Activated CD8-positive, alpha-beta memory T cell treated with anti-CD3 and anti-CD28 coated beads for 4 hours (primary cell): ENCODE results near the gene FGF2.
"Not testable (repeated sequence)": the region's sequence is repeated elsewhere in the genome, so short reads cannot be mapped to it uniquely, and the experiment has no call there.

Source experiments
- DNase-seq, 2 donors: peaks; one replicate each; pipeline ENCODE4 v3.0.0-alpha.2; 2020; ENCODE audit warnings: low read depth in 2 of 2

FGF2 gene

DNA sequence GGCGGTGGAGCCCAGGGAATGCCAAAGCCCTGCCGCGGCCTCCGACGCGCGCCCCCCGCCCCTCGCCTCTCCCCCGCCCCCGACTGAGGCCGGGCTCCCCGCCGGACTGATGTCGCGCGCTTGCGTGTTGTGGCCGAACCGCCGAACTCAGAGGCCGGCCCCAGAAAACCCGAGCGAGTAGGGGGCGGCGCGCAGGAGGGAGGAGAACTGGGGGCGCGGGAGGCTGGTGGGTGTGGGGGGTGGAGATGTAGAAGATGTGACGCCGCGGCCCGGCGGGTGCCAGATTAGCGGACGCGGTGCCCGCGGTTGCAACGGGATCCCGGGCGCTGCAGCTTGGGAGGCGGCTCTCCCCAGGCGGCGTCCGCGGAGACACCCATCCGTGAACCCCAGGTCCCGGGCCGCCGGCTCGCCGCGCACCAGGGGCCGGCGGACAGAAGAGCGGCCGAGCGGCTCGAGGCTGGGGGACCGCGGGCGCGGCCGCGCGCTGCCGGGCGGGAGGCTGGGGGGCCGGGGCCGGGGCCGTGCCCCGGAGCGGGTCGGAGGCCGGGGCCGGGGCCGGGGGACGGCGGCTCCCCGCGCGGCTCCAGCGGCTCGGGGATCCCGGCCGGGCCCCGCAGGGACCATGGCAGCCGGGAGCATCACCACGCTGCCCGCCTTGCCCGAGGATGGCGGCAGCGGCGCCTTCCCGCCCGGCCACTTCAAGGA is at the start of gene FGF2:
TSS of gene FGF2 (plus strand) at position 279 of the 705 bp plus-strand sequence. CDS start at position 623, 344 bp downstream.
- no peak for DNase-seq

DNA sequence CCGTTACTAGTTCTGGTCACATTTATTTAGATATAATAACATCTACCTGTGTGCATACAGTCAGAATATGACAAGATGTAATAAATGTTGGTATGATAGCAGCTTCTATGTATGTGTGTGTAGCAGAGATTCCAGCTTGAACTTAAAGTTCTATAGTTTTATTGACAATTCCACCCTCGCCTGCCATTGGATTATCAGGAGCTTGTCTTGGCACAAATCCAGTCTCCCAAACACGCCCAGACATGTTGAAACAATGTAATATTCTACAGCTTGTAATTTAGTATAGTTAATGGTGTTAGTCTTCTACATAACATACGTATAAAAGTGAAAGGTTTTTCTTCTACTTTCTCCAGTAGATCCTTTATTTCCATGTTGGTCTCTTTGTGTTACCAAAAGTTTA is 49.7 kb upstream of the FGF2 start:
- DNase-seq = no peak

DNA sequence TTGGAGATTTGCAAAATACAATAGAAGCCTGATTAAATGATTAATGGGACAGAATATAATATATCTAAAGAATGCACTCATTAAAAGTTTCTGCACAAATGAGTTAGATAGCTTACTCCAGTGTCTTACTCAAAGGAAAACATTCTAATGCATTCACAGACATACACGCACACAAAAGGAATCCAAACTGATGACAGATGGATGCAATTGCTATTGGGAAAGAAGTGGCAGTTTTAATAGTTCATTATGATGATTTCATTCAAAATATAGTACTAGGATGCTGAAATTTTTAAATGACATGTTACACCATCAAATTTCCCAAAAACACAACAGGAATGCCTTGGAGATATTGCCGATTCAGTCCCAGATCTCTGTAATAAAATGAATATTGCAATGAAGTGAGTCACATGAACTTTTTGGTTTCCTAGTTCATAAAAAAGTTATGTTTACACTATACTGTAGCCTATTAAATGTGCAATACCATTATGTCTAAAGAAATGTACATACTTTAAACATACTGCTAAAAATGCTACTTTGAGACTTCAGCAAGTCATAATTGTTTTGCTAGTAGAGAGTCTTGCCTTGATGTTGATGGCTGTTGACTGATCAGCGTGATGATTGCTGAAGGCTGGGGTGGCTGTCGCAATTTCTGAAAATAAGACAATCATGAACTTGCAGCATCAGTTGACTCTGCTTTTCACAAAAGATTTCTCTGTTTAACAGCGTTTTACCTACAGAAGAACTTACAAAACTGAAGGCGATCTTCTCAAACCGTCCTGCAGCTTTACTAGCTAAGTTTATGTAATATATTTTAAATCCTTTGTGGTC is 48.6 kb upstream of the FGF2 start:
- DNase-seq = no peak

DNA sequence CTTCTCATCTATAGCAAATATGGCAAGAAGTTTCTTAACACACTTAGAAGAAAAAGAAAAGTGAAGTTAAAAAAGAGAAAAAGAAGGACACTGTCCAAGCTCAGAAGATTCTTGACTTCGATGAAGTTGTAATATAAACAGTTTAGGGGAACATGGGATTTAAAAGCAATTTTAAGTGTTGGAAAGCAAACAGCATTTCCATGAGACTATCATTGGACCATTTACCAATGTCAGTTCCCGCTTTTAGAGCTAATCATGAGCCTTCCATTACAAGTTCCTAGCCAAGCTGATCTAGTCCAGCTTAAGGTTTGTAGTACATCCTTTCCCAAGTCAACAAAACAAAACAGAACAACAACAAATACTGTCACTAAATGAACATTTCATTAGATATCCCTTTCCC is 45.1 kb upstream of the FGF2 start:
- no peak for DNase-seq

DNA sequence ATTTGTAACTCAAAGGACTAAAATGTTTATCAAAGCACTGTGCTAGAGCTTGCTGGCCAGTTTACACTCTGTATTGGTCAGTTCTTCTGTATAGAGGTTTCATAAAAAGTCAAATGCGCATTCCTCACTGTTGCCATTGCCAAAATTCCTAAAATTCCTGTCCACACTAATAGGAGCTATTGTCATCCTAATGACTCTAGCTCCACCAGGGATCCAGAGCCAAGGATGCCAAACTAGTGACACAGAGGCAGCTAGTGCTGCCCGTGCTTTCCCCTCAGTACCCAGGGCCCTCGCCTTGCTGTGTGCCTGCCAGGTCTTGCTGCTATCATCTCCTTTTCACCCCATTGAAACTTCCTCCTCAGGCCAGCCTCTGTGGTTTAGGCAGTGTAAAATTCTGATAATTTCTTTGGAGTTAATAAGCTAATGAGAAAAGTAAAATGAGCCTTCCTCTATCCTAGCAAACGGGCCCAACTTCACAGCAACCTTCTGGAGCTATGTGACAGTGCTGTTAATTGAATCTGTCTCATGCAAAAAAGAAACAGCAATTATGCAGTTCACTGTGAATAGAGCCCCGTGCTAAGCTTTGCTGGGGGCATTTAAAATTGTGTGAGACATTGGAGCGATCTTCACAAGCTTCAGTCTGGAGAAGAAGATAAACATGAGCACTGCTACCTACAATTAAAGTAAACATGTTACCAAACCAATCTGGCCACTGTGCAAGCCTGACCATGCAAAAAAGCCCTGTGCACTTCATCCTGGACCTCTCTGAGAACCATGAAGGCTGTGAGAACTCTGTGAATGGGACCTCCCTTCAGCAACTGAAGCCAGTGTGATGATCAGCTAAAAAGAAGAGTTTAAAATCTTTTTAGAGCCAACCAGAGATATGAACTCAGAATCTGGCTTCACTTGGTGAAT is 43.1 kb upstream of the FGF2 start:
- DNase-seq = no peak

DNA sequence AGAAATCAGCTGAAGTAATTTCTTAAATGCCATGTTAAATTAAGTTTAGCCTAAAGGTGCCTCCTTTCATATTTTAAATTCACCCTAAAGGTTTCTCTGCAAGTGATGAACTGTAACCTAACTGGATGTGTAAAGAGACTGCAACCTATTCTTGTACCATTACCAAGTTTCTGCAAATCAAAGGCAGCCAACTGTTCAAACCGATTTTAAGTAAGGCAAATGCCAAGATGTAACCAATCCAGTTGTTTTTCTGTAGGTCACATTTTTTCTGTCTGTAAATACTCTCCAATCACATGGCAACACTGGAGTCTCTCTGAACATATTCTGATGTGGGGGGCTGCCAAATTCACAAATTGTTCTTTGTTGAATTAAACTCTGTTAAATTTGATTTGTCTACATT is 42.4 kb upstream of the FGF2 start:
- no peak for DNase-seq

DNA sequence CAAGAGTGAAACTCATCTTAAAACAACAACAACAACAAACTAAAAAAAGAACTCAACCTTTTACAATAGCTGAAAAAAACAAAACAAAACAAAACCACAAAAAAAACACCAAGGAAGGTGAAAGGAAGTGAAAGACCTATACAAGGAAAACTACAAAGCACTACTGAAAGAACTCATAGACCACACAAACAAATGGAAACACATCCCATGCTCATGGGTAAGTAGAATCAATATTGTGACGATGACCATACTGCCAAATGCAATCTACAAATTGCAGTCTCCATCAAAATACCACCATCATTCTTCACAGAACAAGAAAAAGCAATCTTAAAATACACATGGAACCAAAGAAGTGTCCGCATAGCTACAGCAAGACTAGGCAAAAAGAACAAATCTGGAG is 41.5 kb upstream of the FGF2 start:
- DNase-seq = no peak

DNA sequence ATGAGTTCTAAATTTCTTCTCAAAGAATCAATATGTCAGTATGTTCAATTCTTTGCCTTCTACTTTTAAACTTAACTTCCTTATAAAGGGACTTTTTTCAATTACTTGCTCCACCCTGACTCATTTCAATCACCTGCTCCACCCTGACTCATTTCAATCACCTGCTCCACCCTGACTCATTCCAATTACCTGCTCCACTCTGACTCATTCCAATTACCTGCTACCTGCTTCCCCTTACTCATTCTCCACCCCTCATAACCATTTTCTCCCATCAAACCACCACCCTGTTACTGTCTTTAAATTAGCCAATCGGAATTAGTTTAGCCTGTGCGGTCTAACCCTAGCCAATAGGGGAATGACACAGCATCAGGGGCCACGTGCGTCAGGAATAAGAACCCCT is 40.3 kb upstream of the FGF2 start:
- not testable (repeated sequence) for DNase-seq

DNA sequence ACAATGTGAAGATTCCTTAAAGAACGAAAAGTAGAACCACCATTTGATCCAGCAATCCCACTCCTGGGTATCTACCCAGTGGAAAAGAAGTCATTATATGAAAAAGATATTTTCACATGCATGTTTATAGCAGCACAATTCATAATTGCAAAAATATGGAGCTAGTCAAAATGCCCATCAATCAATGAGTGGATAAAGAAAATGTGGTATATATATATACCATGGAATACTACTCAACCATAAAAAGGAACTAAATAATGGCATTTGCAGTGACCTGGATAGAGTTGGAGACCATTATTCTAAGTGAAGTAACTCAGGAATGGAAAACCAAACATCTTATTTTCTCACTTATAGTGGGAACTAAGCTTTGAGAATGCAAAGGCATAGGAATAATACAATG is 39.7 kb upstream of the FGF2 start:
- not testable (repeated sequence) for DNase-seq

DNA sequence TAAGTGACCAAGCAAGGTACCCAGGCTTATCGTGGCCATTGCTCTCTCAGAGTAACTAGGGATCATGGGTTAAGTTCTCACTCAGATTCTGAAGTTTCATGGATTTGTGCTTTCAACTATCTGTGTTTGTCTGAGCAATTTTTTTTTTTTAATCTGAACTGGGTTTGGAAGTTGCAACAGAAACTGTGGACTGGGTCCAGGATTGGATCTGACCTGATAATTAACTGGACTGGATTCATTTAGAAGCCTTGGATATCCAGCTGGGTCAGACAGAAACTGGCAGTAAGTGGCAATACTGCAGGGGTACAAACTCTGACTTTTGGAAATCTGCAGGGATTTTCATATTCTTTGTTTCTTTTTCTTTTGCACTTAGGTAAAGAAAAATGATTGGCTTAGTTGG is 38.7 kb upstream of the FGF2 start:
- no peak for DNase-seq

DNA sequence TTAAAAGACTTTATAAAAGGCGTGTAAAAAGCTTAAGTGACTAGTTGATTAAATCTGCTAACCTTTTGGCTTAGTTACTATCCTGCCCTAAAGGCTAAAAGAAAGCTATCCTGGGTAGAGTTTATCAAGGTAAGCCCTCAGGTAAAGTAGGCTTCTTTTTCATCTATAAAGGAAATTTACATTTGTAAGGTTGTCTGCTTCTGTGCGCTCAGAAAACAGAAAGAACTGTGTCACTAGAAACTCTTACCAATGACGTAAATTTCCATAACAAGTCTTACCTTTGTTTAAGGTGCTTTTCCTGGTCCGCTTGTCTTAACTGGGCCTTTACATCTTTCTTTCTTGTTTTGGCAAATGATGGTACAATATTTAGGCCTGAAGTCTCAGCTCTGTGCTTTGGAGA is 37.7 kb upstream of the FGF2 start:
- DNase-seq = no peak

DNA sequence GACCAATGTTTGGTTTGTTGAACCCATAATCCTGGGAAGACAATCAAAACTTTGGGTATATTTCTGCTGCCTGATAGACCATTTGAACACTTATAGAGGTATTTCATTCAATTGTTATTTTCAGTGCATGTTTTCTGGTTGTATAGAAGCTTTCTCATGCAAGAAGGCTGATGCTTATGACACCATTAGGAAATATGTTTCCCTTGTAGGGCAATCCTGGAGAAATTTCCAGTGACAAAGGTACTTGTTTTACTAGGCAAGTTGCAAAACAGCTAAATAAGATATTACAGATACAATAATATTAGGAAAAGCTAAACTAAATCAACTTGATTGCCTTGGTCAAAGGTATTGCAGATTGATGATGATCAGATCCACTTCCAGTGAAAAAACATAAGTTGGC is 32.8 kb upstream of the FGF2 start:
- no peak for DNase-seq

DNA sequence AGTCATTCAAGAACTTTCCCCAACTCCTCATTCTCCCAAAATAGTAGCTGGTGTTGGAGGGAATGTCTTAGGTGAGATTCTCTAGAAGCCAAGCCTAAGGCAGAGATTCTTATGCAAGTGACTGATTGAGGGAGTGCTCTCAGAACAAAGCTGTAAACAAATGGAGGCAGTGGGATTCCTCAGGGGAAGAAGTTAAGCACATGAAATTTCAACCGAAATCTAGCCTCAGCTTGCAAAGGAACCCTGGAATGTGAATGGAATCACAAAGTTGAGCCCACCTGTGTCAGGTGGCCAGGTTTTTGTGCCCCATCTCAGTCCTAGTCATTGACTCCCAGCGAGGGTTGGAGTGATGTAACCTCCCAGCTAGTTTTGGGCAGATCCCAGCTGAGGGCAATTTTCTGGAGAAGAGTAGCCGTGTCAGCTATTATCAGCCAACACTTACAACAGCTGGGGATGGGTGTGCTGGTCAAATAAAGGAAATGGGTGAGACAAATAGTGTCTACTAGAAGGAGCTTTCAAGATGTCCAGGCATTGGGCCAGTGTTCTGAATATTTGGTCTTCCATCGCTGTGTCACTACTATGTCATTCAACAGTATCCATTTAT is 29.7 kb upstream of the FGF2 start:
- no peak for DNase-seq

DNA sequence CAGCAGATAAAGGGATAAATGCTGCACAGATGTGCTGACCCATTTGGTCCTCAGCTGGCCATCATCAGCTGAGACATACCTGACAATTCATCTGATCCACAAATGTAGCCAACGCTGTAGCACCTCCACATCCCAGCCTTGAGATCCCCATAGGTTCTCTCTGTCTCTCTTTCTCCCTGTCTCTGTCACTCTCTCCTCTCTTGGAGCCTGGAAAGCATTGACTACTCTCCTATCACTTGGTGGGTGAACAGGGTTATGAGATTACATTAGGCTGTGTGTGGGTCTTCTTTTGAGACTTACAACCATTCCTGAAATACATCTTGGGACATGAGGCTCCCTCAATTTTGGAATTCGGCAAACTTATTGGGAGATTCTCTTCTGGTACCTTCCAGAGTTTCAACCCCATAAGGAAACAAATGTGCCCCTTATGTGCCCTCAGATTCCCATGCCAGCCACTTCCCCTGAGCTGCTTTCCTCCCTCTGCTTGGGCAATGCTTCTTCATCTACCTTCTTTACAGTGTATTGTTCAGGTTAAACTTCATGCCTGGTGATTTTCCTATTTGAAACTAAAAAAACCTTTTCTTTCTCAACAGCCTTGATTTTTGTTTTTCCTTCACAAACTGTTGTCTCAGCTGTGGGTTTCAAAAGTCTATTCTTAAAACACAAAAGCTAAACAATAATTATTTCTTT is 29.1 kb upstream of the FGF2 start:
- DNase-seq = no peak

DNA sequence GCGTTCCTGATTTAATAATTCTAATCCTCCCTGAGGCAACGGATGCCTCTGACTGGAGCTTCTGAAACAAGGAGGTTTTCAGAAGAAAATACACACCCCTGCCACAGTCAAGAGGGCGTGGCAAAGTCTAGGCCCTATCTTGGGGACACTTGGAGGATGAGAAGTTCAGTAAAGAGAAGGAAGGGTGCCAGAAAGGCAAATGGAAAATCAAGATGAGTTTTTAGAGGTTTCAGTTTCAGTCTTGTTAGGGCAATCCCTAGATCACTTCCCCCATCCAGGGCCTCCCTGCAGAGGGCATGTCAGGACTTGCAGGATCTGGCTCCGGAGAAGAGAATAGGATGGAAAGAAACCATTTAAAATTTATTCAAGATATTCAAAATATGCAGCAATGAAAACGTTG is 28.5 kb upstream of the FGF2 start:
- DNase-seq = no peak

DNA sequence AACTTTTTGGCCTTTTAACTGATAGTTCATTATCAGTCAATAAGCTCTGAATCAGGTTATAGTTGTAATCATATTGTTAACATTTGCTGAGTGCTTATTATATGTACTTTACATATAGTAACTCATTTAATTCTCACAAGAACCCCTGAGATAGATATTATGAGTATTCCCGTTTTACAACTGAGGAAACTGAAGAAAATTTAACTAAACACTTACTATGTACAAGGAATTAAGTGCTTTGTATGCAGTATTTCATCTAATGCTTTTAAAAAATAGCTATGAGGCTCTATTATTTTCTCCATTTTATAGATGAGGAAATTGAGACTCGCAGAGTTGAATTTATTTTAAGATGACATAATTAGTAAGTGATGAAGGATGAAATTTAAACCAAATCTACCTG is 27.7 kb upstream of the FGF2 start:
- DNase-seq = no peak

DNA sequence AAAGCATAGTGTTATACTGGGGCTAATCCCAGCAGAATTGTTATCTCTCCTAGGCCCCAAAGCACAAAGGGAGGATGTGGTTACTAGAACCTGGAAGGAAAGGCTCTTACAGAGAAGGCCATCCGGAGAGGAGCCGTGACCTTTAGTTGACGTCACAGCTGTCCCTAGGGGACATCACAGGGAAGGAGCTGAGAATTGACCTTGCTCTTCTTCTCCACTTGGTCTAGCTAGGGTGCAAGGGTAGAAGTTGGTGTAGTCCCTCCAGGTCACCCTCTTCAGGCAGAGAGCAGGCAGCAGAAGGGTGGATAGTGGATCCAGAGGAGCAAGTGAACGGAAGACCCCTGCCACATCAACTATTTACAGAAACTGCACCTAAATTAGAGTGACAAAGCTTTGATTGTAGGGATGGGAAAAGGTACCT is 22.8 kb upstream of the FGF2 start:
- no peak for DNase-seq

DNA sequence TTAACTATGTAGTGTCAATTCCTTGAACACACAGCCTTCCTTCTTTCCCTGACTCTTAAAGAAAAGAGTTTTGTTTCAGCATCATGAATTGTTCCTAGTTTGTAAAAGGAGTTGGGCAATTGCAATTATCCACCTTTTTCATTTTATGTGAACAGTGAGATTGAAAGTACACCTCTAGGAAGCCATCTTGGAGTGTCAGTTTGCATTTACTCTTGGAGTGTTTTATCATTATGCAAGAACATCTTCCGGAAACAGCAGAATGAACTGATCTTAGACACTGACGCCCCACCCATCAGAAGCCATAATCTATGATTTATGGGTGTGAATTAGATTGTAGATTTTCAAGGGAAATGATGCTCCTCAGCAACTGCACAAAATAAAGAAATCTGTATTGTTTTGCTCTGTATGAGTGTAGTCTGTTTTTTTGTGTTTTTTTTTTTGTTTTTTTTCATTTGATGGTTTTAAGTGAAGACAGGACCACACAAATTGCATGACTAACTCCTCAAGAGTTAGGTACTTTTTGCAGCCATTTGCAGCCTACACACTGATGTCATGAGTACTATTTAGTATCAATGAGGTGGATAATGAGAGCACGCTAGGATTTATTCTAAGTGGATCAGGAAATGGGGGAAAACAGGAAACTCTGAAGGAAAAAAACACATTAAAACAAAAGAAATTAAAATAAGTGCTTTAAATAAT is 19.5 kb upstream of the FGF2 start:
- no peak for DNase-seq

DNA sequence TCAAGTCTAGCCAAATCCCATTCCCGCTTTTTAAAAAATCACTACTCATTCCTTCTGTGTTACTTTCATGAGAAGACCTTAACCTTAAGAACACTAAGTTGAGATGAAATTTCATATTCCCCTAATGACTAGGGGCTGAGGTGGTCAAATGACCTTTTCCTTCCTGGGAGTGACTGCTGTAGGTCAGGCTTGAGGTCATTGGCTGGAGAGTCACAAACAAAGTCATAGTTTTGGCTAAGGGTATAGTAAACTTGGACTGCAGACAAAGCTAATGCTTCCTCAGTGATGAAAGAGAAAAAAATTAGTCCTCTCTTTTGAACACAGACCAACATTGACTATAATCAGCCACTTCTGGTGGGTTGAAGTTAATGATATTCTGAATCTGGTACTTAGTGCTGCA is 16.0 kb upstream of the FGF2 start:
- DNase-seq = no peak

DNA sequence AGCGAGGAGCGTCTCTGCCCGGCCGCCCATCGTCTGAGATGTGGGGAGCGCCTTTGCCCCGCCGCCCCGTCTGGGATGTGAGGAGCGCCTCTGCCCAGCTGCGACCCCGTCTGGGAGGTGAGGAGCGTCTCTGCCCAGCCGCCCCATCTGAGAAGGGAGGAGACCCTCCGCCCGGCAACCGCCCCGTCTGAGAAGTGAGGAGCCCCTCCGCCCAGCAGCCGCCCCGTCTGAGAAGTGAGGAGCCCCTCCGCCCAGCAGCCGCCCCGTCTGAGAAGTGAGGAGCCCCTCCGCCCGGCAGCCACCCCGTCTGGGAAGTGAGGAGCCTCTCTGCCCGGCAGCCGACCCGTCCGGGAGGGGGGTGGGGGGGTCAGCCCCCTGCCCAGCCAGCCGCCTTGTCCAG is 14.8 kb upstream of the FGF2 start:
- DNase-seq = not testable (repeated sequence)

DNA sequence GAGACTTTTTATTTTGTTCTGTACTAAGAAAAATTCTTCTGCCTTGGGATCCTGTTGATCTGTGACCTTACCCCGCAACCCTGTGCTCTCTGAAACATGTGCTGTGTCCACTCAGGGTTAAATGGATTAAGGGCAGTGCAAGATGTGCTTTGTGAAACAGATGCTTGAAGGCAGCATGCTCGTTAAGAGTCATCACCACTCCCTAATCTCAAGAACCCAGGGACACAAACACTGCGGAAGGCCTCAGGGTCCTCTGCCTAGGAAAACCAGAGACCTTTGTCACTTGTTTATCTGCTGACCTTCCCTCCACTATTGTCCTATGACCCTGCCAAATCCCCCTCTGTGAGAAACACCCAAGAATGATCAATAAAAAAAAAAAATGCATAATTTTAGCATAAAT is 13.8 kb upstream of the FGF2 start:
- DNase-seq = not testable (repeated sequence)
